Stimulated activated naive B cell treated with anti-CD40 and anti-IgM and Interleukin-4, amounts not matched to agents 10 μg/mL and 1 μg/mL and 100 μg/mL, for 72 hours (primary cell): Measurements from ENCODE around the gene AGBL4.

Source experiments
- ATAC-seq, 2 donors: fragments of 150-1000 bp; cut with Tn5 transposase; replicated peaks; 2 replicates each; pipeline ENCODE4 v1.10.0; 2021; ENCODE audit warnings: moderate library complexity in 1 of 2
- DNase-seq: peaks from one replicate; pipeline ENCODE4 v3.0.0; 2021
- H3K27ac Mint-ChIP-seq: one replicate; pipeline ENCODE4 v1.8.0; 2022; ENCODE audit warnings: mild to moderate bottlenecking, mixed read lengths
- H3K27me3 Mint-ChIP-seq, 2 donors: one replicate each; pipeline ENCODE4 v1.8.0; 2022; ENCODE audit warnings: mixed read lengths in 2 of 2
- H3K36me3 Mint-ChIP-seq, 2 donors: one replicate each; pipeline ENCODE4 v1.8.0; 2022; ENCODE audit warnings: mixed read lengths in 2 of 2, mild to moderate bottlenecking in 1 of 2
- H3K4me1 Mint-ChIP-seq, 2 donors: one replicate each; pipeline ENCODE4 v1.8.0; 2022; ENCODE audit warnings: mixed read lengths in 2 of 2, mild to moderate bottlenecking in 1 of 2
- H3K4me3 Mint-ChIP-seq, 2 donors: one replicate each; pipeline ENCODE4 v1.8.0; 2022; ENCODE audit warnings: mild to moderate bottlenecking in 2 of 2, mixed read lengths in 2 of 2, moderate library complexity in 1 of 2
- H3K9me3 Mint-ChIP-seq, 2 donors: one replicate each; pipeline ENCODE4 v1.8.0; 2022; ENCODE audit warnings: mixed read lengths in 2 of 2, mild to moderate bottlenecking in 1 of 2

AGBL4 gene

GRCh38 chr1:48738356-48738755, 1285.4 kb downstream of the AGBL4 start:
- ATAC-seq (no peak), DNase-seq (no peak)
- Mint-ChIP-seq H3K9me3 (no peaks in the 10 kb centered on the region), H3K4me1 (peaks cover 0 to 13% of the 10 kb centered on the region in 2 donors), H3K27me3 (no peaks in the 10 kb centered on the region), H3K4me3 (no peak overlapping the region), H3K36me3 (peaks cover 34 to 64% of the 10 kb centered on the region in 2 donors), H3K27ac (no peak overlapping the region)

GRCh38 chr1:48735796-48736195, 1288.0 kb downstream of the AGBL4 start:
- H3K9me3 Mint-ChIP-seq: no peaks in the 10 kb centered on the region
- DNase-seq: no peak
- no peak overlapping the region for H3K27ac Mint-ChIP-seq
- no peak overlapping the region for H3K4me3 Mint-ChIP-seq
- H3K27me3 Mint-ChIP-seq: no peaks in the 10 kb centered on the region
- H3K4me1 Mint-ChIP-seq: peaks cover 0 to 9% of the 10 kb centered on the region in 2 donors
- peaks cover 27 to 50% of the 10 kb centered on the region in 2 donors for H3K36me3 Mint-ChIP-seq
- no peak for ATAC-seq

GRCh38 chr1:48730164-48730910, 1293.4 kb downstream of the AGBL4 start:
- DNase-seq: no peak
- H3K27ac Mint-ChIP-seq: peak overlapping the region; percentile 26
- H3K36me3 Mint-ChIP-seq: peaks cover 19 to 36% of the 10 kb centered on the region in 2 donors

GRCh38 chr1:48728584-48728983, 1295.2 kb downstream of the AGBL4 start:
- no peak overlapping the region for H3K27ac Mint-ChIP-seq
- no peaks in the 10 kb centered on the region for H3K9me3 Mint-ChIP-seq
- H3K4me1 Mint-ChIP-seq: peaks cover 0 to 8% of the 10 kb centered on the region in 2 donors
- no peak for DNase-seq
- peaks cover 10 to 25% of the 10 kb centered on the region in 2 donors for H3K36me3 Mint-ChIP-seq
- no peak overlapping the region for H3K4me3 Mint-ChIP-seq
- no peak for ATAC-seq
- H3K27me3 Mint-ChIP-seq: no peaks in the 10 kb centered on the region

More at GRCh38 chr1:48730164-48730910, 1293.4 kb downstream of the AGBL4 start:
- H3K4me1 Mint-ChIP-seq: peaks cover 0 to 8% of the 10 kb centered on the region in 2 donors
- H3K27me3 Mint-ChIP-seq: no peaks in the 10 kb centered on the region
- no peak for ATAC-seq
- no peak overlapping the region for H3K4me3 Mint-ChIP-seq
- no peaks in the 10 kb centered on the region for H3K9me3 Mint-ChIP-seq

- Mint-ChIP-seq H3K4me1 (peaks cover 0 to 11% of the 10 kb centered on the region in 2 donors), H3K27ac (no peak overlapping the region), H3K9me3 (no peaks in the 10 kb centered on the region), H3K4me3 (no peak overlapping the region), H3K27me3 (no peaks in the 10 kb centered on the region), H3K36me3 (peaks cover 12 to 25% of the 10 kb centered on the region in 2 donors)
- ATAC-seq: no peak
- DNase-seq: no peak
Observed at GRCh38 chr1:48726557-48727215, 1297.1 kb downstream of the AGBL4 start.

- Mint-ChIP-seq H3K9me3 (no peaks in the 10 kb centered on the region), H3K4me3 (no peak overlapping the region), H3K36me3 (peaks cover 12 to 25% of the 10 kb centered on the region in 2 donors), H3K4me1 (peaks cover 0 to 11% of the 10 kb centered on the region in 2 donors), H3K27ac (no peak overlapping the region), H3K27me3 (no peaks in the 10 kb centered on the region)
- ATAC-seq: no peak
- DNase-seq: no peak
Observed at GRCh38 chr1:48726139-48726538, 1297.6 kb downstream of the AGBL4 start.

GRCh38 chr1:48725341-48726046, 1298.3 kb downstream of the AGBL4 start:
- Mint-ChIP-seq H3K27ac (no peak overlapping the region), H3K36me3 (peaks cover 12 to 25% of the 10 kb centered on the region in 2 donors), H3K4me3 (no peak overlapping the region), H3K9me3 (no peaks in the 10 kb centered on the region), H3K27me3 (no peaks in the 10 kb centered on the region), H3K4me1 (peaks cover 0 to 13% of the 10 kb centered on the region in 2 donors)
- DNase-seq (no peak), ATAC-seq (peak in 1 of 2 donors; percentile 53)

GRCh38 chr1:48720929-48721328, 1302.8 kb downstream of the AGBL4 start:
- Mint-ChIP-seq H3K4me3 (no peak overlapping the region), H3K9me3 (no peaks in the 10 kb centered on the region), H3K27ac (no peak overlapping the region)

GRCh38 chr1:48718705-48719104, 1305.0 kb downstream of the AGBL4 start:
- ATAC-seq (no peak), DNase-seq (no peak)
- Mint-ChIP-seq H3K4me3 (no peak overlapping the region), H3K27ac (no peak overlapping the region), H3K36me3 (peaks cover 0 to 2% of the 10 kb centered on the region in 2 donors), H3K4me1 (peaks cover 6 to 8% of the 10 kb centered on the region in 2 donors), H3K27me3 (no peaks in the 10 kb centered on the region), H3K9me3 (no peaks in the 10 kb centered on the region)

More at GRCh38 chr1:48720929-48721328, 1302.8 kb downstream of the AGBL4 start:
- ATAC-seq: no peak
- H3K4me1 Mint-ChIP-seq: peaks cover 0 to 9% of the 10 kb centered on the region in 2 donors
- peaks cover 0 to 2% of the 10 kb centered on the region in 2 donors for H3K36me3 Mint-ChIP-seq
- no peaks in the 10 kb centered on the region for H3K27me3 Mint-ChIP-seq
- DNase-seq: no peak

GRCh38 chr1:48718116-48718630, 1305.6 kb downstream of the AGBL4 start:
- H3K36me3 Mint-ChIP-seq: peaks cover 0 to 2% of the 10 kb centered on the region in 2 donors
- no peaks in the 10 kb centered on the region for H3K27me3 Mint-ChIP-seq
- DNase-seq: no peak
- ATAC-seq: no peak
- H3K4me1 Mint-ChIP-seq: peaks cover 6 to 7% of the 10 kb centered on the region in 2 donors
- no peak overlapping the region for H3K4me3 Mint-ChIP-seq
- no peak overlapping the region for H3K27ac Mint-ChIP-seq
- no peaks in the 10 kb centered on the region for H3K9me3 Mint-ChIP-seq

- Mint-ChIP-seq H3K4me3 (no peak overlapping the region), H3K36me3 (no peaks in the 10 kb centered on the region), H3K9me3 (no peaks in the 10 kb centered on the region), H3K27me3 (no peaks in the 10 kb centered on the region), H3K4me1 (peaks cover 5 to 6% of the 10 kb centered on the region in 2 donors), H3K27ac (no peak overlapping the region)
- DNase-seq (no peak), ATAC-seq (no peak)
Observed at GRCh38 chr1:48717082-48717481, 1306.7 kb downstream of the AGBL4 start.

- Mint-ChIP-seq H3K4me3 (no peak overlapping the region), H3K27me3 (no peaks in the 10 kb centered on the region), H3K27ac (no peak overlapping the region), H3K9me3 (no peaks in the 10 kb centered on the region), H3K36me3 (peaks cover 0 to 2% of the 10 kb centered on the region in 2 donors), H3K4me1 (peaks cover 5 to 6% of the 10 kb centered on the region in 2 donors)
- DNase-seq: no peak
- no peak for ATAC-seq
Observed at GRCh38 chr1:48715921-48716320, 1307.8 kb downstream of the AGBL4 start.

GRCh38 chr1:48710915-48711314, 1312.8 kb downstream of the AGBL4 start:
- DNase-seq: no peak
- Mint-ChIP-seq H3K27ac (no peak overlapping the region), H3K4me3 (no peak overlapping the region), H3K9me3 (no peaks in the 10 kb centered on the region), H3K27me3 (no peaks in the 10 kb centered on the region), H3K36me3 (peaks cover 0 to 2% of the 10 kb centered on the region in 2 donors), H3K4me1 (peaks cover 2 to 6% of the 10 kb centered on the region in 2 donors)
- ATAC-seq: no peak

- H3K27me3 Mint-ChIP-seq: no peaks in the 10 kb centered on the region
- DNase-seq (no peak), ATAC-seq (no peak)
- peaks cover 2 to 6% of the 10 kb centered on the region in 2 donors for H3K4me1 Mint-ChIP-seq
- H3K36me3 Mint-ChIP-seq: peaks cover 0 to 2% of the 10 kb centered on the region in 2 donors
- H3K27ac Mint-ChIP-seq: no peak overlapping the region
- no peak overlapping the region for H3K4me3 Mint-ChIP-seq
- H3K9me3 Mint-ChIP-seq: no peaks in the 10 kb centered on the region
Observed at GRCh38 chr1:48710318-48710717, 1313.4 kb downstream of the AGBL4 start.
